H1 (cell line): ENCODE results near the gene KLHL5.

Experiments used
- EP300 ChIP-seq, 2 experiments: IDR thresholded peaks; 1 replicate in 1 of 2; 2 replicates in 1 of 2; pipeline ENCODE4 v1.6.1; 2011 to 2012; ENCODE audit warnings: low read depth in 2 of 2, low read length in 2 of 2, mild to moderate bottlenecking in 2 of 2, borderline replicate concordance in 1 of 2, inconsistent platforms in 1 of 2, moderate library complexity in 1 of 2
- POLR2A ChIP-seq, 2 experiments: IDR thresholded peaks; 1 replicate in 1 of 2; 2 replicates in 1 of 2; pipeline ENCODE4 v1.6.1; 2011; ENCODE audit warnings: low read depth in 2 of 2, low read length in 2 of 2, mild to moderate bottlenecking in 2 of 2; ENCODE audit errors: control extremely low read depth in 1 of 2

DNA sequence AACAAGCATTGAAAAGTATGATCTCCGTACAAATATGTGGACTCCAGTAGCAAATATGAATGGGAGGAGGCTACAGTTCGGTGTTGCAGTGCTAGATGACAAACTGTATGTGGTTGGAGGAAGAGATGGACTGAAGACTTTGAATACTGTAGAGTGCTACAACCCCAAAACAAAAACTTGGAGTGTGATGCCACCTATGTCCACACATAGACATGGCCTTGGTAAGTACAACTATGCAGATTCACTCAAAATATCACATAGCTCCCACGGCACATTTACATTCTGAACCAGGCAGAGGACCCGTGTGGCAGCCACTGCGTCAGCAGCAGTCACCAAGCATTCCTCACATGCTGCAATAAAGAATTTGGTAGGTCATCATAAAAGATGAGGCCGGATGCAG, 41.3 kb downstream of the KLHL5 start:
- TF ChIP-seq EP300 (IDR thresholded peaks at IDR 0.05; ENCODE audit: borderline replicate concordance in 1 of 2, low read depth in 2 of 2, low read length in 2 of 2) (no peak), POLR2A (IDR thresholded peaks at IDR 0.05; ENCODE audit: control extremely low read depth in 1 of 2, low read depth in 2 of 2, low read length in 2 of 2) (no peak)
